DOHH2 (cell line): ENCODE results near the gene GOSR1.

Experiments
- H3F3A ChIP-seq: fragments of 200-600 bp; sonication (generic), shearing (Covaris generic); 2 replicates; pipeline ENCODE4 v1.6.0; 2016; ENCODE audit warnings: antibody characterized with exemption, mild to moderate bottlenecking; ENCODE audit not compliant: control insufficient read depth, insufficient read depth
- H3K27ac ChIP-seq: fragments of 200-600 bp; sonication (generic); 2 replicates; pipeline ENCODE4 v1.5.1; 2014; ENCODE audit warnings: low read depth, mild to moderate bottlenecking, low read length, moderate library complexity
- H3K27me3 ChIP-seq: fragments of 200-600 bp; sonication (generic); 2 replicates; pipeline ENCODE4 v1.6.1; 2014; ENCODE audit warnings: mild to moderate bottlenecking, low read length, mixed read lengths; ENCODE audit not compliant: control insufficient read depth
- H3K36me3 ChIP-seq: fragments of 200-600 bp; sonication (generic); 2 replicates; pipeline ENCODE4 v1.6.1; 2014; ENCODE audit warnings: mild to moderate bottlenecking, low read length, moderate library complexity, mixed read lengths; ENCODE audit not compliant: control insufficient read depth
- H3K4me1 ChIP-seq: fragments of 200-600 bp; sonication (generic); 2 replicates; pipeline ENCODE4 v1.6.1; 2014; ENCODE audit warnings: mild to moderate bottlenecking, low read length, mixed read lengths; ENCODE audit not compliant: control insufficient read depth
- H3K4me2 ChIP-seq: fragments of 200-600 bp; sonication (generic); 2 replicates; pipeline ENCODE4 v1.6.0; 2014; ENCODE audit warnings: mild to moderate bottlenecking, low read length, moderate library complexity
- H3K4me3 ChIP-seq: fragments of 200-600 bp; sonication (generic); 2 replicates; pipeline ENCODE4 v1.5.1; 2014; ENCODE audit warnings: mild to moderate bottlenecking, low read length, mixed read lengths
- H3K79me2 ChIP-seq: fragments of 200-600 bp; sonication (generic); 2 replicates; pipeline ENCODE4 v1.6.1; 2014; ENCODE audit warnings: mild to moderate bottlenecking, low read length, mixed read lengths; ENCODE audit not compliant: control insufficient read depth
- H3K9me2 ChIP-seq: fragments of 200-600 bp; sonication (generic); replicated peaks from 2 replicates; pipeline ENCODE4 v1.6.1; 2014; ENCODE audit warnings: mild to moderate bottlenecking, low read length, mixed read lengths; ENCODE audit not compliant: control insufficient read depth
- H3K9me3 ChIP-seq: fragments of 200-600 bp; sonication (generic); 2 replicates; pipeline ENCODE4 v1.6.1; 2014; ENCODE audit warnings: antibody characterized with exemption, low read length, mixed read lengths; ENCODE audit not compliant: control insufficient read depth, insufficient read depth
- H4K20me1 ChIP-seq: fragments of 200-600 bp; sonication (generic); 2 replicates; pipeline ENCODE4 v1.6.0; 2014; ENCODE audit warnings: low read depth, mild to moderate bottlenecking, antibody characterized with exemption, low read length, moderate library complexity; ENCODE audit not compliant: control insufficient read depth, insufficient read depth
- CTCF ChIP-seq: fragments of 200-600 bp; sonication (generic); IDR thresholded peaks from one replicate; pipeline ENCODE4 v1.5.1; 2014; ENCODE audit warnings: antibody characterized with exemption, mild to moderate bottlenecking, low read depth, low read length; ENCODE audit not compliant: poor library complexity, severe bottlenecking
- EZH2phosphoT487 ChIP-seq: fragments of 200-600 bp; sonication (generic); IDR thresholded peaks from 2 replicates; pipeline ENCODE4 v1.6.1; 2017; ENCODE audit warnings: borderline replicate concordance, mild to moderate bottlenecking, antibody characterized with exemption, low read length, moderate library complexity, mixed read lengths

Gene GOSR1

GRCh38 chr17:30475206-30475605, 2.0 kb upstream of the GOSR1 start:
- H3K9me3 ChIP-seq = no peaks in the 10 kb centered on the region
- peaks cover 30% of the 10 kb centered on the region for H3K79me2 ChIP-seq
- H4K20me1 ChIP-seq = no peaks in the 10 kb centered on the region
- H3K9me2 ChIP-seq = no peaks in the 10 kb centered on the region
- H3K27ac ChIP-seq = no peak overlapping the region
- no peak overlapping the region for H3K4me3 ChIP-seq
- H3K27me3 ChIP-seq = no peaks in the 10 kb centered on the region
- H3K4me2 ChIP-seq = no peak overlapping the region
- H3K36me3 ChIP-seq = peaks cover 20% of the 10 kb centered on the region
- H3K4me1 ChIP-seq = peaks cover 24% of the 10 kb centered on the region
- TF ChIP-seq CTCF = no peak
- TF ChIP-seq EZH2phosphoT487 = no peak
- H3F3A ChIP-seq = no peaks in the 10 kb centered on the region

GRCh38 chr17:30476726-30477082, 504 bp upstream of the GOSR1 start:
- Histone ChIP-seq H3K9me3 (no peaks in the 10 kb centered on the region), H4K20me1 (no peaks in the 10 kb centered on the region), H3K79me2 (peaks cover 41% of the 10 kb centered on the region), H3K4me1 (peaks cover 24% of the 10 kb centered on the region), H3K4me2 (peak overlapping the region; percentile 81), H3K27me3 (no peaks in the 10 kb centered on the region), H3K4me3 (peak overlapping the region; percentile 86), H3K9me2 (no peaks in the 10 kb centered on the region), H3K27ac (no peak overlapping the region), H3K36me3 (peaks cover 35% of the 10 kb centered on the region), H3F3A (no peaks in the 10 kb centered on the region)
- TF ChIP-seq CTCF (no peak), EZH2phosphoT487 (no peak)

- H3K27ac ChIP-seq = peak overlapping the region; percentile 46
- H3K4me1 ChIP-seq = peaks cover 24% of the 10 kb centered on the region
- H3K4me2 ChIP-seq = peak overlapping the region; percentile 81
- peaks cover 47% of the 10 kb centered on the region for H3K79me2 ChIP-seq
- no peak for TF ChIP-seq EZH2phosphoT487
- no peak for TF ChIP-seq CTCF
- H3K4me3 ChIP-seq = peak overlapping the region; percentile 86
- peaks cover 43% of the 10 kb centered on the region for H3K36me3 ChIP-seq
- no peaks in the 10 kb centered on the region for H3K27me3 ChIP-seq
- peaks cover 2% of the 10 kb centered on the region; the same call in 1 of the 2 replicates for H3F3A ChIP-seq
- H3K9me2 ChIP-seq = no peaks in the 10 kb centered on the region
- no peaks in the 10 kb centered on the region for H3K9me3 ChIP-seq
- no peaks in the 10 kb centered on the region for H4K20me1 ChIP-seq
These were observed 537 bp downstream of the GOSR1 start for GRCh38 chr17:30477774-30478115.

- Histone ChIP-seq H3F3A (peaks cover 5% of the 10 kb centered on the region; the same call in 1 of the 2 replicates), H3K9me3 (no peaks in the 10 kb centered on the region), H3K4me2 (no peak overlapping the region), H4K20me1 (no peaks in the 10 kb centered on the region), H3K36me3 (peaks cover 88% of the 10 kb centered on the region), H3K27me3 (no peaks in the 10 kb centered on the region), H3K9me2 (no peaks in the 10 kb centered on the region), H3K27ac (no peak overlapping the region), H3K4me3 (no peak overlapping the region), H3K79me2 (peaks cover 44% of the 10 kb centered on the region), H3K4me1 (peaks cover 13% of the 10 kb centered on the region)
- TF ChIP-seq EZH2phosphoT487 (no peak), CTCF (no peak)
These were observed 5.3 kb downstream of the GOSR1 start for GRCh38 chr17:30482555-30482954.
